NCI-H526 treated with DMSO at 0.1 percent for 48 hours (cell line): ENCODE measurements around the gene PATJ.

Experiments
- DNase-seq: peaks from one replicate; lab custom pipeline; 2025; lab: John Stamatoyannopoulos, UW

The PATJ gene

GRCh38 chr1:62045574-62045973 lies 303.3 kb downstream of the PATJ start:
- DNase-seq: no peak

GRCh38 chr1:62046927-62047326 lies 304.6 kb downstream of the PATJ start:
- DNase-seq: no peak

- DNase-seq: no peak
Measured at GRCh38 chr1:62050165-62050564, 307.9 kb downstream of the PATJ start.

DNA sequence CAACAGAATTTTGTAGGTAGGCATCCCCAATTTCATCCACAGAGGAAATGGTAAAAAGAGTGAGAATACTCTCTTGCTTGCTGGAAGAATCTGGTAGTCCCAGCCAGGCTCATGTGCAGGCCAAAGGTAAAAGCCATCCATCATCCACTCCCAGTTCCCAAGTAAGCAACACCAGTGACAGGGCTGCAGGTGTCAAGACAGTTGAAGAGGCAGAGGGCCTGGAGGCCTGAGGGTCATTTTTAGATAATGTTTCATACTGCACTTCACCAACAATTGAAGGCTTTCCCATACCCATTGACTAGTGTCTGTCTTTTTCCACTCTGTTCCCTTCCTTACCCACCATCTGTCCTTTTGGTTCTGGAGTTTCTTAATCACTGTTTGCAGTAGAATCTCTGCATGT lies 310.7 kb downstream of the PATJ start:
- DNase-seq: no peak

DNA sequence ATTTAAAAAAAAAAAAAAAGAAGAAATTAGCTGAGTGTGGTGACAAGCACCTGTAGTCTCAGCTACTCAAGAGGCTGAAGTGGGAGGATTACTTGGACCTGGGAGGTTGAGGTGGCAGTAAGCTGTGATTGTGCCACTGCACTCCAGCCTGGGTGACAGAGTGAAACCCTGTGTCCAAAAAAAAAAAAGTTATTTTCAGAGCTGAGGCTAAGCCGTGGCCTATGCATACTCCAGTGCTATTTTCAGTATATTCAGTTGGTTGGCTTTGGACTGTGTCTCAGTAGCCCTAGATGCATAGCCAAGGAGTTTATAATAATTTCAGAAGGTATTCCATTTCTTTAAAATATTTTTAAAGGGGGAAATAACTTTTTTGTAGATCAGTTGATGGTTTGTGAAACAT lies 311.9 kb downstream of the PATJ start:
- DNase-seq: no peak

DNA sequence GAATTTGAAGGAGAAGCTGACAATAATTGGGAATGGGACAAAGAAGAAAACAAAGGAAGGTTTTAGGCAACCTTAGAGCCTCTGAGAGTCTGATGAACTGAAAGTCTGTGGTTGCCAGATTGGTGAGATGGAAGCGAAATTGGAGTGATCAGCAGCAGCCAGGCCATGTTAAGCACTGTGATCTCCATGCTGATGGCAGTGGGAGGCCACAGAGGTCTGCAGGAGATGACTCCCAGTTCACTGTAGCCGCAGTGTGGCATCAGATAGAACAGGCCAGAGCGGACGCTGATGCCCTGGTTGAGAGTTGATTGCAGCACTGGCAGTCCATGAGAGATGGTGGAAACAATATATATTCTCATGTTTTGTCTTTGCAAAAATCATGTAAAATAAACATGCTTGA lies 314.9 kb downstream of the PATJ start:
- no peak for DNase-seq

DNA sequence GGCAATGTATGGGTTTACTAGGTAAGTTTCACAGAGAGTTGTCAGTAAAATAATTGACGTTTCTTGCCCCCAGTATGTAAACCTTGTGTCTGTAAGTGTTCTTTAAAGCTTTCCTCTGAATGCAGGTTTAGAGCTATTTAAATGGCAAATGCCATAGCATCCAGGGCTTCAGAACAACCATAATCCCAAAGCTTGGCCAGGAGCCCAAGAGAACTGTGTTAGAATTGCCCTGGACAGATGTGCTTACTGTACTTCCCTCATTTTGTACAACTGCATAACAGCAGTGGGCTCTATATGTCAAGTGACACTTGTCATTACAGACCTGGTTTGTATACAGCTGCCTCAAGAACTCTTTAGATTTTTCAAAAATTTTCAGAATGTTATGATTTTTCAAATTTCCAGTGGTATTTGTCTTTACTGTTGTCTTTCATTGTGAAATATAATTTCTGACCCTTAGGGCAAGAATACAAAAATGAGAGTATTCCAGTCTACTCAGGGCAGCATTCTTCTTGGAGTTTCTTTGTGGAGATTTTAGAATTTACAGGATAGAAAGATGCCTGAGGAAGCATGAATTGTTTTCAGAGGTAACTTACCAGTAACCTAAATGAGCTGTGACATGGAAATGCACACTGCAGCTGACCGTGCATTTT lies 315.5 kb downstream of the PATJ start:
- no peak for DNase-seq

DNA sequence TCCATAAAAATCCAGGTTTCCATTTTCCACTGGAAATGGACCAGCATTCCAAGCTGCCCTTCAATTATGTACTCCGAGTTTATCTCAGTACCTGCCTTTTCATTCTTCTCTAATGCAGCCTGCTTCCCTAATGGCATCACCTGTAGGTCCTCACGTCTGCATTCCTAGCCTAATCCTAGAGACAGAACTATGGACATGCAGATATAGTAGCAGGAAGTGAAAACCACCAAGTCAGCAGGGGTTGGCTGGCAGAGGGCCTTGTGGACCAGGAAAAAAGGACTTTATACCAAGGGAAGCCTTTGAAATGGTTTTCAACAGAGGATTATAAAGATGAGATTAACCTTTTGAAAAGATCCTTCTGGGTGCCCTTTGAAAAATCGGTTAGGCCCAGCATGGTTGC lies 316.7 kb downstream of the PATJ start:
- DNase-seq: no peak

DNA sequence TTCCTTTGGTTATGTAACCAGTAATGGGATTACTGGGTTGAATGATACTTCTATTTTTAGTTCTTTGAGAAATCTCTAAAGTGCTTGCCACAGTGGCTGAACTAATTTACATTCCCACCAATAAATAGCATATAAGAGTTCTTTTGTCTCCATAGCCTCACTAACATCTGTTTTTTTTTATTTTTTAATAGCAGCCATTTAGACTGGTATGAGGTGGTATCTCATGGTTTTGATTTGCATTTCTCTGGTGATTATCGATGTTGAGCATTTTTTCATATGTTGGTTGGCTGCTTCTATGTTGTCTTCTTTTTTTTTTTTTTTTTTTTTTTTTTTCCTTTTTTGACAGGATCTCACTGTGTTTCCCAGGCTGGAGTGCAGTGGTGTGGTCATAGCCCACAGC lies 319.8 kb downstream of the PATJ start:
- DNase-seq: no peak

GRCh38 chr1:62064829-62065407 lies 322.6 kb downstream of the PATJ start:
- DNase-seq: peak; percentile 34

- DNase-seq: no peak
Measured at GRCh38 chr1:62066713-62067112, 324.4 kb downstream of the PATJ start.

DNA sequence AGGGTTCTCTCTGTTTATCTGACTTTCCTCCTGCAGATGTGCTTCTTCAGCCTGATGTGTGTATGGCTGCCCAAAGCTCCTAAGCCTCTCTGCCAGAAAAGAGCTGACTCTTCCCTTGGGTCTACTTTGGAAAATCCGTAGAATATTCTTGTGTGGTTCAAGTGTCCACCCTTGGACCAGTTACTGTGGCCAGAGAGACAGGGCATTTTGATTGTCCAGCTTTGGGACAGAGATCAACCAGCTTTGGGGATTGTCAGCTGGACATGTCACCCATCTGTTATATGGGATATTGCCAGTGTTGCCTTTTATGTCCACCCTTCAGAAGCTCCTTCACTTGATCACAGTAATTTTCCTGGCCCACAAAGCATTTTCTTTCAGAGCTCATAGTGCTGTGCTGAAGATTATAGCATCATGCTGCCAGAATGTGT lies 326.1 kb downstream of the PATJ start:
- DNase-seq: no peak

DNA sequence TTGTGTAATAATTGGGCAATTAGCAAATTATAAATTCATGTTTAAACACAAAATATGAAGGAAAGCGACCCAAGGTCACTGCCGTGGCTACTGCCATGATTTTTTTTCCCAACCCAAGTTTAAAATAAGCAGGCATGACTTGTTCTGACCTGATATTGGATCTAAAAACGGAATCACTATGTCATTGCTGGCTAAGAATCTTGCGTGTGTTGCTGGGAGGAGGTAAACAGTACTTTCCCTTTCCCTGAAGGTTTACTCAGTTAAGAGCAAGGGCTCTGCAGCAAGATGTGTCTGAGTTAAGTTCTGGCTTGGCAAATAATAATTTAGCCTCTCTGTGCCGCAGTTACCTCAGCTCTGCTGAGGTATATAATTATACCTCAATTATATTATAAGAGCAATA lies 326.7 kb downstream of the PATJ start:
- DNase-seq: no peak

DNA sequence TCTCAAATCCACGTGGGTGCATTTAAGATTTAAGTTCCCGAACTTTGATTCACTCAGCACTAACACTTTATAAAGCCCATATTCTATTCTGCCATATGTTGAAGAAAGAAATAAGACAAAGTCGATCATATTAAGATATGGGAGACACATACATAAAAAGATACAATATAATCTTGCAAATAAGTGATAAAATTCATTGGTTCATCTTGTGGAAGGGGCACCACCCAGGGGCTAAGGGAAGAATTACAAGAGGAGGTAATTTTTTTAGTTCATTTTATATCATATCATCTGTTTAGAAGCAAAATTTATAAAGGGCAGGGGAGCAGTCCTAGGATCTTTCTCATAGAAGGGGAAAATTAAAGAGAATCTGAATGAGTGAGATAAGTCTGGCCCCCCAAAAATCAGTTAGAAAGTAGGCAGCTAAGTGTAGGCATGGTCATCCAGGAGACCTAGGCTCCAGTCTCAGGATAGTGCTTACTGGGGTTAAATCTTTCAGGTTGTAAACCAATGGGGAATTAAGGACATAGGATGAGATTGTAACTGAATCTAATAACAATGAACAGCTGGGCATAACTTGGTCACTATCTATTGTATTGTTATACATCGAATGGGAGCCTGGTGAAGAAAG lies 328.2 kb downstream of the PATJ start:
- DNase-seq: no peak

GRCh38 chr1:62071695-62072094 lies 329.4 kb downstream of the PATJ start:
- no peak for DNase-seq

GRCh38 chr1:62076286-62076685 lies 334.0 kb downstream of the PATJ start:
- no peak for DNase-seq

GRCh38 chr1:62077821-62078220 lies 335.5 kb downstream of the PATJ start:
- no peak for DNase-seq

GRCh38 chr1:62082456-62083363 lies 340.4 kb downstream of the PATJ start:
- peak; percentile 6 for DNase-seq

DNA sequence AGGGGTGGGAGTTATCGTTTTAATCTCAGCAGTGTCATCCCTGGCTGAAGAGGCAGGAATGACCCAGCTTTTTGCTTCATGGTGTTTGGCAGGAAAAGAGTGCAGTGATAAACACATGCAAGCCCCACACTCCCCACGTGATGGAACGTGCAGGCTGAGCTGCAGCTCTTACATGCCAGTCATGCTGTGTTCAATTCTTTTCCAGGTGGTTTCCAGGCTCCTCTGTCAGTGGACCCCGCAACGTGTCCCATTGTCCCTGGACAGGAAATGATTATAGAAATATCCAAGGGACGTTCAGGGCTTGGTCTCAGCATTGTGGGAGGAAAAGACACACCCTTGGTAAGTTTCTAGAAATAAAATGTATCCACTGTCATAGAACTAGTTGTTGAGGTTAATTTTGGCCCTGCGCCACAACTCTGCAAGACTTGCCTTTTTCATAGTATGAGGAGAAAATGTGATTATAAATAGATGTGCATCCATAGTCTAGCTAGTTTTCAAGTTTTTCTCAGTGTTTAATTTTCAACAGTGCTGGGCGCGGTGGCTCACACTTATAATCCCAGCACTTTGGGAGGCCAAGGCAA lies 342.1 kb downstream of the PATJ start:
- DNase-seq: no peak

- DNase-seq: no peak
Measured at GRCh38 chr1:62088439-62088838, 346.2 kb downstream of the PATJ start.

DNA sequence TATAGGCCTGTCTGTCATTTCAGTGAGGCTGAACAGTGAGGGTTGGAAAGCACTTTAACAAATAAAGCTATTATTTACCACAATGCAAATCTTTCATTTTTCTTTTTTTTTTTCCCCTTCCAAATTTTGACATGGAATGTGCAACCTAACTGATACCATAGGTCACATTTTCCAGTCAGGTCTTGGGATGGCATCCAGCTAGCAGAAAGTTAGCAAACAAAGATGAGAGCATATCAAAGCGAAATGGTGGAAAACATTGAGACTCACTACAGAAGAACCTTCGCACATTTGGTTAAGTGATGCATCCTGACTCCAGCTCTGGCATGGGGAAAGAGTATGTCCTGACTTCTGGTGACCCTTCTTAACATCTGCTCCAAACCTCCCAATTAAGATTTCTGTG lies 347.3 kb downstream of the PATJ start:
- no peak for DNase-seq

DNA sequence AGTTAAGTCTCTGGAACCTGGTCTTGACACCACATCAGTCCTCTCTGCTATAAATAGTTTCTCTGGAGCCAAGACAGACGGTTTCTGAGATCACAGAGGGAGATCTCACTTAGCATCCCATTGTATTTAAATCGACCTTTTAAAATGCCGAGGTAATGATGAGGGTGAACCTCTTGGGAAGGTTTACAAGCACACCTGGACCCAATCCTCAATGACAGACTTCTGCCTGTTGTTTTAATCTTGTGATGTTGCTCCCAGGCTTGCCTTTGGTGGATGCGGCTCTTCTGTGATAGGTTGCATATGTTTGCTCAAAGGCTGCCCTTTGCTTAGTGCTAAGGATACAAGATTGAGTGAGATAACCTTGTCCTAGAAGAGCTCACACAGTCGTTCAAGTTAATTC lies 347.7 kb downstream of the PATJ start:
- DNase-seq: no peak
